ENCODE measurements around the gene IGF2.

IGF2 gene

GRCh38 chr11:2122222-2122906, 16.8 kb downstream of the IGF2 start:
- DNase-seq: no peak

GRCh38 chr11:2121227-2122130, 17.7 kb downstream of the IGF2 start:
- no peak for DNase-seq

GRCh38 chr11:2120359-2121100, 18.7 kb downstream of the IGF2 start:
- DNase-seq: no peak

- no peak for DNase-seq
Measured at GRCh38 chr11:2118677-2119076, 20.5 kb downstream of the IGF2 start.

- DNase-seq: no peak
Measured at GRCh38 chr11:2116680-2117079, 22.5 kb downstream of the IGF2 start.

GRCh38 chr11:2115308-2115707, 23.9 kb downstream of the IGF2 start:
- no peak for DNase-seq

- no peak for DNase-seq
Measured at GRCh38 chr11:2114430-2115241, 24.6 kb downstream of the IGF2 start.

GRCh38 chr11:2113776-2114175, 25.4 kb downstream of the IGF2 start:
- no peak for DNase-seq

GRCh38 chr11:2110521-2110920, 28.7 kb downstream of the IGF2 start:
- DNase-seq: no peak

- no peak for DNase-seq
Measured at GRCh38 chr11:2109541-2110019, 29.6 kb downstream of the IGF2 start.

GRCh38 chr11:2108675-2109491, 30.3 kb downstream of the IGF2 start:
- no peak for DNase-seq

GRCh38 chr11:2107941-2108630, 31.1 kb downstream of the IGF2 start:
- DNase-seq: no peak

GRCh38 chr11:2107521-2107920, 31.7 kb downstream of the IGF2 start:
- DNase-seq: no peak

GRCh38 chr11:2106583-2107209, 32.5 kb downstream of the IGF2 start:
- DNase-seq: no peak

- no peak for DNase-seq
Measured at GRCh38 chr11:2105511-2105910, 33.7 kb downstream of the IGF2 start.

- DNase-seq: no peak
Measured at GRCh38 chr11:2104524-2105440, 34.4 kb downstream of the IGF2 start.

GRCh38 chr11:2103668-2104523, 35.3 kb downstream of the IGF2 start:
- DNase-seq: no peak

GRCh38 chr11:2102883-2103213, 36.3 kb downstream of the IGF2 start:
- no peak for DNase-seq

Measured in CD4-positive, alpha-beta T cell treated with Interleukin-4 for 4 hours (primary cell).